Left cardiac atrium (tissue), 4 donors: ENCODE results near the gene SURF1. TPM values are rescaled to one million over a fixed set of nuclear protein-coding genes. Genes with fewer than 3 reads are reported as not detected.
"Not testable (repeated sequence)": the region's sequence is repeated elsewhere in the genome, so short reads cannot be mapped to it uniquely, and the experiment has no call there.

Experiments
- ATAC-seq, 2 donors: fragments of 200-7000 bp; cut with Tn5 transposase; one replicate each; pipeline ENCODE4 v1.9.1; 2020; ENCODE audit warnings: mild to moderate bottlenecking in 2 of 2, moderate library complexity in 2 of 2
- DNase-seq: peaks from one replicate; pipeline ENCODE4 v3.0.0-alpha.2; 2020
- intact Hi-C, 2 donors: fragments of 100-400 bp; cut with DNase I; formaldehyde crosslinking; loops; one replicate each; pipeline versions ENCODE4 v1.14.1 to v1.15.1; 2022 to 2023
- total RNA-seq, 2 donors: library from RNA; stranded (reverse); fragmentation: NEBNext Ultra II Directional; extraction: Animal tissue kit (Norgen Biotek cat#: 25700); gene quantifications; one replicate each; pipeline ENCODE4 v1.2.1, GENCODE V29; 2021
- donor health status: DM: no; HTN: yes; CAD: no.
- donor health status: DM: no; HTN: yes; CAD: no; lungs with severe emphysema.
- donor health status: DM: yes; HTN: yes; CAD: no.
- donor health status: Dilated cardiomyopathy.

The SURF1 gene
- total RNA-seq, 2 donors from 2014 or later, result 34.1 to 42.5 TPM

GRCh38 chr9:133348718-133349573, 7.3 kb downstream of the SURF1 start:
- intact Hi-C loops, result no loop called here
- DNase-seq (no peak), ATAC-seq (no peak)

- DNase-seq (peak; percentile 96), ATAC-seq (peak; percentile 90 to 93)
- intact Hi-C loops, result no loop called here
Observed at GRCh38 chr9:133347985-133348717, 8.1 kb downstream of the SURF1 start, which contains the start of the genes MED22 and RPL7A. Gene MED22, minus strand, starts transcription at chr9:133348131. Its CDS starts 1,469 bp downstream, at chr9:133346662. Gene RPL7A, plus strand, starts transcription at chr9:133348218. Its CDS starts 26 bp downstream, at chr9:133348244.

DNA sequence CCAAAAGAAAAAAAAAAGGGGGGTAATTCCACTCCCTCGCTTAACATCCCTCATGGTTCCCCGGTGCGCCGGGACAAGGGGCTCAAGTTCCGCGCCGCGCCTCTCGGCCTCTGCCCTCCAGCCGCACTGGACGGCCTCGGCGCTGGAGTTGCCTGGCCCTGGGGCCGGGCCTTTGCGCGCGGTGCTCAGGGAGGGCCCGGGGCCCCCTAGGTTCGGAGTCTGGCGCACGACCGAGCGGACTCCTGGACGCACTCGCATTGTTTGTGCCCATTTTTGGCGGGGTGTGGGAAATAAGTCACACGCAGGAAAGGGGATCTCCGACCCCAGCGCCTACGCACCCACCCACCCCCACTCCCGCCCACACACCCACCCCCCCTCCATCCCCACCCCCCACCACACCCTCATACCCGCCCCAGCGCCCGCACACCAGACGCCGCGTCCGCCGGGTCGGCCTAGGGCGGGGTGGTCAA, 8.7 kb downstream of the SURF1 start:
- ATAC-seq (peak; percentile 61 to 71), DNase-seq (peak; percentile 54)
- intact Hi-C loops, result no loop called here

GRCh38 chr9:133346021-133346785, 10.1 kb downstream of the SURF1 start:
- ATAC-seq (no peak), DNase-seq (no peak)
- intact Hi-C loops, result no loop called here

DNA sequence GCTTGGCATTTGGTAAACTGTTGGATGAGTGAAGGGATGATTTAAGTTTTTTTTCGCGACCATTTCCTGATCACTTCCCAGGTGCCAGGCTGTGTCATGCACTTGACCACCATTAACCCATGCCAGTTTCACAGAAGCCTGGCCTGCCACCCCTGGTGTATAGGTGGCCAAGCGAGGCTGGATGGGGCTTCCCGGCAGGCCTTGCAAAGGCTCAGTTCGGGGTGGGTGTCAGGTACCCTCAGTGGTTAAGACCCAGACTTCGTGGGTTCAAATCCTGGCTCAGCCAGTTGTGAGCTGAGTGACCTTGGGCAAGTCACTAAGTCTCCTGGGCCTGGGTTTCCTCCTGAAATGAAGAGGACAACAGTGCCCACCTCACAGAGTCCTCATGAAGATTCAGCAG, 10.7 kb downstream of the SURF1 start:
- ATAC-seq, result no peak
- DNase-seq, result no peak
- intact Hi-C loops, result no loop called here

- ATAC-seq (no peak), DNase-seq (no peak)
- intact Hi-C loops, result no loop called here
Observed at GRCh38 chr9:133344979-133345378, 11.3 kb downstream of the SURF1 start.

- ATAC-seq (no peak), DNase-seq (no peak)
- intact Hi-C loops, result no loop called here
Observed at GRCh38 chr9:133344071-133344470, 12.2 kb downstream of the SURF1 start.

GRCh38 chr9:133342570-133342969, 13.7 kb downstream of the SURF1 start:
- intact Hi-C loops, result no loop called here
- ATAC-seq (no peak), DNase-seq (no peak)

GRCh38 chr9:133342069-133342406, 14.2 kb downstream of the SURF1 start:
- no peak for DNase-seq
- intact Hi-C loops, result no loop called here
- ATAC-seq, result no peak

DNA sequence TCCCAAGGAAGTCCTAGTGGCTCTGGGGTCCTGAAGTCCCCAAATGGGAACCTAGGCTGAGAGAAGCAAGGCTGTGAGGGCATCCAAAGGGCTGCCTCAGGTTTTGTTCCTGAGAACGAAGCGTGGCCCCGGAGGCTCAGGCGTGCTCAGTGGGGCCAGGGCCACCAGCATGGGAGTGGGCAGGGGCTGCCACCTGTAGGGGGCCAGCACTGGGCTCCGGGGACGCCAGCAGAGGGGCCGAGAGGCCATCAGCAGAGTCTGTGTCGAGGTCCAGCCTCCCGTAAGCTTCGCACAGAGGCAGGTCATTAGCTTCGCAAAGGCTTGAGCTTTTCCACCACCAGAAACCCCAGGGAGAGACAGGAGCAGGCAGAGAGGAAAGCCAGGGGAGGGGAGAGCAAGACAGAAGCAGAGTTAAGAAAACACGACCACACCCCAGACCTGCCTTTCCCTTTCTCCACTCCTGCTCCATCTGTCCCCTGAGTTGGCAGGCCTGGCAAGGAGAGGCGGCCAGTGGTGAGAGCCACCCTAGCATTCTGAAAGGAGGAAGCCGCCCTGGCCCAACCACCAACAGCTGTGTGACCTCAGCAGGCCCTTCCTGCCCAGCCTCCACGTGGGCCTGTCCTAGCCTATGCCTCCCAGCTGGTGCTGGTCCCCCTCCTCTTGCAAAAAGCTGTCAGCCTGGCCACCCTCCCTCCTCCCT, 14.8 kb downstream of the SURF1 start:
- ATAC-seq (peak; percentile 45 to 56), DNase-seq (peak; percentile 49)
- intact Hi-C loops, result no loop called here

DNA sequence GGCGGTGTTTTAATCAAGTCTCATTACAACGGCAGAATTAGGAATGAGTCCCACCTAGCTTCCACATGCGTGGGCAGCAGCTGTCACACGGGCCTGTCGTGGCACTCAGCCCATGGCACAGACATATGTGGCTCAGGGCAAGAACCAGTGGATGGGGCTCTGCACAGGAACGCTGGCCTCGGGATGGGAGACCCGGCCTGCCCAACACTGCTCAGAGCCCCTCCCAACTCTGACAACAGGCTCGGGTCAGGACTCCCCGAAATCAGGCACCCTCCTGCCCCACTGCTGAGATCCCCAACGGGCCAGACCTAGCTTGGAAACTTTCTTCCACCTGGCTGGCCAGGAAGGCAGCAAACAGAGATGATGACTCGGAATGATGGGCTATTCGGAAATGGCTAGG, 15.4 kb downstream of the SURF1 start:
- ATAC-seq, result no peak
- intact Hi-C loops, result no loop called here
- DNase-seq, result no peak

DNA sequence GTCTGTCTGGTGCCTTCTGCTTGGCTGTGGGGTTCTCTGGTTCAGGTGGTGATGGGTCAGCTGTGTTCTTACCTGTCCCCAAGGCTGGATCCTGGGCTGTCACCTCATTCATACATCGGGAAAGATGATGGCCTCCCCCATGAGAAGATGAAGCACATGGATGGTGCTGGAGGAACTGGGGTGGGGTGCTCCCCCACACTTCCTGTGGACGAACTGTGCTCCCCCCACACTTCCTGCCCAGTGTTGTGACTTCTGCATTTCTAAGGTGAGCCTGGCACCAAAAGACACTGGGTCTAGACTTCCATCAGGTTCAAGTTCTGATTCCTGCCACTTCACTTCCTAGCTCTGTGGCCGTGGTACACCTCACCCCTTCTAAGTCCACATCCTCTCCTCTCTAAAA, 16.0 kb downstream of the SURF1 start:
- ATAC-seq, result no peak
- intact Hi-C loops, result no loop called here
- DNase-seq, result no peak

DNA sequence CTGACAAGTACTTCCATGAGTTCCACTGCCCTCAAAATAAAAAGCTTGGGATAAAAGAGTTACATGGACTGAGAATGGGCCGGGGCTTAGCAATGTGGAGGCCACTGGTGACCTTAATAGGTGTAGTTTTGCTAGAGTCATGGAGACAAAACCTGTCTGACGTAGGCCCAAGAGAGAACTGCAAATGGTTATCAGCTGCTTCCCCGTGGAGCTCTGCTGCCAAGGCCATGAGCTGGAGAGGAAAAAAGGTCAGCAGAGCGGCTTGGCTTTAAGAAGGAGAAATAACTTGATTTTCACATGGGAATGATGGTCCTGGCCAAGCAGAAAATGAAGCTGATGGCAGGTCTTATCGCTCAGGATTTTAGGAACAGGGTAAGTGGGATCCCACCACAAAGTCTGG, 16.6 kb downstream of the SURF1 start:
- intact Hi-C loops, result no loop called here
- no peak for ATAC-seq
- no peak for DNase-seq

GRCh38 chr9:133335924-133336811, 20.1 kb downstream of the SURF1 start, which contains the start of gene SURF6:
Gene SURF6, minus strand, starts transcription at chr9:133336188. Its CDS starts 56 bp downstream, at chr9:133336132.
- ATAC-seq (peak; percentile 96), DNase-seq (peak; percentile 95)
- intact Hi-C loops, result no loop called here

- intact Hi-C loops, DNase-seq, ATAC-seq: not testable (repeated sequence)
Observed at GRCh38 chr9:133334888-133335287, 21.4 kb downstream of the SURF1 start.

- DNase-seq (no peak), ATAC-seq (no peak)
- intact Hi-C loops, result no loop called here
Observed at GRCh38 chr9:133334161-133334560, 22.1 kb downstream of the SURF1 start.

GRCh38 chr9:133333566-133333965, 22.7 kb downstream of the SURF1 start:
- ATAC-seq (no peak), DNase-seq (no peak)
- intact Hi-C loops, result no loop called here

DNA sequence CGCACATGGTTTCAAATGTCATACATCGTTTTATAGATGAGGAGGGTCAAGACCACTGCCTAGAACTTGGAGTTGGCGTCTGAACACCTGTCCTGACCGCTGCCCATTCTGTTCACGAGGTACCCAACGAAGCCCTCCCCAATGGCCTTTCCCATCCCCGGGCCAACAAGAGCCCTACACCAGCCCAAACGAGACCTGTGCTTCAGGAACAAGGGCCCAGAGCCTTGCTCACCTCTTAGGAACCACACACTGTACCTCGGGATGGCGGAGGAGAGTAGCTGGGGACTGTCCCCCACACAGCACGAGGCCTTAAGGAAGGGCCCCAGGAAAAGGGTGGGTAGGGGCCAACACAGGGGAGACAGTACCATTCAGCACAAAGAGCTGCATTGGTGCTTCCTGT, 23.3 kb downstream of the SURF1 start:
- ATAC-seq, result no peak
- no peak for DNase-seq
- intact Hi-C loops, result no loop called here
